ENCODE data around the gene SHF.

Gene SHF

DNA sequence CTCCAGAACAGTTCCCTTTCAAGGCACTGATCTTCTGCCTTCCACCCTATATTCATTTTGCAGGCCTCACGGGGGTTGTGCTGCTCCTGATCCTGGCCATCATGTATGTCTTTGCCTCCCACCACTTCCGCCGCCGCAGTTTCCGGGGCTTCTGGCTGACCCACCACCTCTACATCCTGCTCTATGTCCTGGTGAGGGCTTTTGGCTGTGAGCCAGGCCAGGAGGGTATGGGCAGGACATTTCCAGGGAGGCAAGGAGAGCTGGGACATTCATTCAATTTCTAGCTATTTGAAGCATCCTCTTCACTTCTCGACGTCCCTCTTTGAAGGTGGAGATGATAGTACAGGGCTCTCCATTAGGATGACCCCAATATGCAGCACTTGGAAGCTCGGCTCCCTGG, 32.0 kb downstream of the SHF start:
- in situ Hi-C loops (cut with MboI; ENCODE audit: low pct_unique_long_range_greater_than_20kb, low sequenced_read_pairs, unreplicated experiment): no loop called here
- no peak for DNase-seq (ENCODE audit: low spot score)
- TF ChIP-seq, protein P1, sequence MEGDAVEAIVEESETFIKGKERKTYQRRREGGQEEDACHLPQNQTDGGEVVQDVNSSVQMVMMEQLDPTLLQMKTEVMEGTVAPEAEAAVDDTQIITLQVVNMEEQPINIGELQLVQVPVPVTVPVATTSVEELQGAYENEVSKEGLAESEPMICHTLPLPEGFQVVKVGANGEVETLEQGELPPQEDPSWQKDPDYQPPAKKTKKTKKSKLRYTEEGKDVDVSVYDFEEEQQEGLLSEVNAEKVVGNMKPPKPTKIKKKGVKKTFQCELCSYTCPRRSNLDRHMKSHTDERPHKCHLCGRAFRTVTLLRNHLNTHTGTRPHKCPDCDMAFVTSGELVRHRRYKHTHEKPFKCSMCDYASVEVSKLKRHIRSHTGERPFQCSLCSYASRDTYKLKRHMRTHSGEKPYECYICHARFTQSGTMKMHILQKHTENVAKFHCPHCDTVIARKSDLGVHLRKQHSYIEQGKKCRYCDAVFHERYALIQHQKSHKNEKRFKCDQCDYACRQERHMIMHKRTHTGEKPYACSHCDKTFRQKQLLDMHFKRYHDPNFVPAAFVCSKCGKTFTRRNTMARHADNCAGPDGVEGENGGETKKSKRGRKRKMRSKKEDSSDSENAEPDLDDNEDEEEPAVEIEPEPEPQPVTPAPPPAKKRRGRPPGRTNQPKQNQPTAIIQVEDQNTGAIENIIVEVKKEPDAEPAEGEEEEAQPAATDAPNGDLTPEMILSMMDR (IDR thresholded peaks at IDR 0.05; ENCODE audit: extremely low read depth, insufficient read depth, missing control alignments): no peak

DNA sequence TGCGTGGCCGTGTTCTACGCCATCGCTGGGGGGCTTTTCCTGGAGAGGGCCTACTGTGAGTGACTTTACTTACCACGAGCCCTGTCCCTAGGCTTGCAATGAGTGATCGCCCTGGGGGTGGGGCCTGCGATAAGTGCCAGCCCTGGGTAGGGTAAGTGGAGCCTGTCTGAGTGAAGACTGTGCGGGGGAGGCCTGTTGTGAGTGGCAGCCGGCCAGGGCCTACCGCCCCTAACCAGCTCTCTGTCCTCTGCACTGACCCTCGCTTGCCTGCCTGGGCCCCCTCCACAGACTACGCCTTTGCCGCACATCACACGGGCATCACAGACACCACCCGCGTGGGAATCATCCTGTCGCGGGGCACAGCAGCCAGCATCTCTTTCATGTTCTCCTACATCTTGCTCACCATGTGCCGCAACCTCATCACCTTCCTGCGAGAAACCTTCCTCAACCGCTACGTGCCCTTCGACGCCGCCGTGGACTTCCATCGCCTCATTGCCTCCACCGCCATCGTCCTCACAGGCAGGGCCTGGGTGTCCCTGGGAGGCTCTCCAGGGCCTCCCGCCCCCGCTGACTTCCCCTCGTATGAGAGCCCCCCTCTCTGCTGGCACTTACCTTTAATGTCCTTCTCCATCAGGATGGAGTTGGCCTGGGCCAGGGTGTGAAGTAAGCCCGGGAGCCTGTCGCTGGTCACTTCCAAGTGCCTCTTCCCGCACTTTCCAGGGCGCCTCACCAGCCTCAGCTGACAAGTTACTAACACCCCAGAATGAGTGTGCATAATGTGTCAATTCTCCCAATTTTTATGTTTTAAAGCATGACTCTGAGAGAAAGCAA, 35.6 kb downstream of the SHF start:
- DNase-seq (ENCODE audit: low spot score): no peak
- TF ChIP-seq, protein P1 (IDR thresholded peaks at IDR 0.05; ENCODE audit: extremely low read depth, insufficient read depth, missing control alignments): no peak
- in situ Hi-C loops (cut with MboI; ENCODE audit: low pct_unique_long_range_greater_than_20kb, low sequenced_read_pairs, unreplicated experiment): no loop called here

DNA sequence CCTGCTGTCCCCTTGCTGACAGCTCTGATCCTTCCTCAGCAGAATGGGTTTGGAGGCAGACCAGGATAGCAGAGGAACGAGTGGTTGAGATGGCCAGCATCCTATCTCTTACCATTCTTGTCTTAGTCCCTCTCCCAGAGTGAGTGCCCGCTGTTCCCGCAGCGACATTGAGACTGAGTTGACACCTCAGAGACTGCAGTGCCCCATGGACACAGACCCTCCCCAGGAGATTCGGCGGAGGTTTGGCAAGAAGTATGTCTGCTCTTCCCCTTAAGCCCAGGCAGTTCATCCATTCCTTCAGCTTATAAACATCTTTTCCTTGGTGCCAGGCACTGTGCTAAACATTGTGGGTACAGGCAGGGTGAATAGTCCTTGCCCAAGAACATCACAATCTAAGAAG, 36.8 kb downstream of the SHF start:
- no peak for DNase-seq (ENCODE audit: low spot score)
- TF ChIP-seq, protein P1 (IDR thresholded peaks at IDR 0.05; ENCODE audit: extremely low read depth, insufficient read depth, missing control alignments): no peak
- in situ Hi-C loops (cut with MboI; ENCODE audit: low pct_unique_long_range_greater_than_20kb, low sequenced_read_pairs, unreplicated experiment): no loop called here

DNA sequence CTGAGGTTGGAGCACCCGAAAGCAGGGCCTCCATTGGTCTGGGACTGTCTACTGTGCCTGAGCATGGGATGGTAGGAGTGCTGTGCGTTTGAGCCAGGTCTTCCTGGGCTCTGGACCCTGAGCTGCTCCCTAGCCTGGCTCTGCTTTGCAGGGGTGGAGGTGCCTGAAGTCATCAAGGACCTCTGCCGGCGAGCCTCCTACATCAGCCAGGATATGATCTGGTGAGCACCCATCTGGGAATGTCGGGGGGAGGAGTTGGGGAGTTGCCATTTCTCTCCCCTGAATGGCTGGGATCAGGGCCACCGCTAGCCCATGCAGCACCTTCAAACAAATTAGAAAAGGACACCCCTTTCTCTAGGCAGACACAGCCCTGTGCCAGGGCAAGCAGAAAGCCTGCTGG, 37.3 kb downstream of the SHF start:
- in situ Hi-C loops (cut with MboI; ENCODE audit: low pct_unique_long_range_greater_than_20kb, low sequenced_read_pairs, unreplicated experiment): no loop called here
- TF ChIP-seq, protein P1 (IDR thresholded peaks at IDR 0.05; ENCODE audit: extremely low read depth, insufficient read depth, missing control alignments): no peak
- DNase-seq (ENCODE audit: low spot score): no peak

GRCh38 chr15:45149060-45149459, 38.7 kb downstream of the SHF start:
- in situ Hi-C loops (cut with MboI; ENCODE audit: low pct_unique_long_range_greater_than_20kb, low sequenced_read_pairs, unreplicated experiment): no loop called here
- TF ChIP-seq, protein P1 (IDR thresholded peaks at IDR 0.05; ENCODE audit: extremely low read depth, insufficient read depth, missing control alignments): no peak
- no peak for DNase-seq (ENCODE audit: low spot score)

GRCh38 chr15:45148076-45149059, 39.4 kb downstream of the SHF start:
- no peak for DNase-seq (ENCODE audit: low spot score)
- TF ChIP-seq, protein P1 (IDR thresholded peaks at IDR 0.05; ENCODE audit: extremely low read depth, insufficient read depth, missing control alignments): no peak
- in situ Hi-C loops (cut with MboI; ENCODE audit: low pct_unique_long_range_greater_than_20kb, low sequenced_read_pairs, unreplicated experiment): no loop called here
